ENCODE measurements around the gene GRAMD1A. TPM values are rescaled to one million over a fixed set of nuclear protein-coding genes. Genes with fewer than 3 reads are reported as not detected.

GRAMD1A gene
- total and polyA plus RNA-seq, 8 donors: 92.7 to 137 (median 116) TPM

DNA sequence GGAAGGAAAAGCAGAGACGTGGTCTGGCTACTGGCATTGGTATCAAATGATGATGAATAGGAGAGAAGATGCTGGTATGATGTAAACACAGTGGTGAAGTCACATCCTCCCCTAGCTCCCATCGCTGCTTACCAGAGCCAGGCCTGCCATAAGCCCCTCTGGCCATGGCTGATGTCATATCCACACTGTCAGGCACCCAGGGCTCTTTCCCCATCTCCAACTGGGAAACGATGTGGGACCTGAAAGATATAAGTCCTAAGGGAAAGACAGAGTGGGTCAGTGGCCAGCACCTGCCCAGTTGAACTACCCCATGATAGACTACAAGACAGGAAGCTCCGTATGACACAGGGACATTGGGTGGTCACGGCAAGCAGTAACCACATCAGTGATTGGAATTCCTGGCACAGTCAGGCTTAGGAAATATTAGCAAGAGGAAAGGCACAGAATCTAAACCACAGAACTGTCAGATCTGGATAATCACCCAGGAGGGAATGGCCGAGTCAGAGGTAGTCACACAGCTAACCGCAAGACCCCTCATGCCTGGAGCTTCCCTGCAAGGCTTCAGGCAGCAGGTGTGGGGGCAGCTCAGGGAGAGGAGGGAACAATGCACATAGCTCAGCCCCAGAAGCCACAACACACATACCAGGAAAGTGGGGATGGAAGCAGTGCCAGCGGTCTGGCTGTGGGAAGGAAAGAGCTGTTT is 39.9 kb upstream of the GRAMD1A start:
- TF ChIP-seq, protein P1, sequence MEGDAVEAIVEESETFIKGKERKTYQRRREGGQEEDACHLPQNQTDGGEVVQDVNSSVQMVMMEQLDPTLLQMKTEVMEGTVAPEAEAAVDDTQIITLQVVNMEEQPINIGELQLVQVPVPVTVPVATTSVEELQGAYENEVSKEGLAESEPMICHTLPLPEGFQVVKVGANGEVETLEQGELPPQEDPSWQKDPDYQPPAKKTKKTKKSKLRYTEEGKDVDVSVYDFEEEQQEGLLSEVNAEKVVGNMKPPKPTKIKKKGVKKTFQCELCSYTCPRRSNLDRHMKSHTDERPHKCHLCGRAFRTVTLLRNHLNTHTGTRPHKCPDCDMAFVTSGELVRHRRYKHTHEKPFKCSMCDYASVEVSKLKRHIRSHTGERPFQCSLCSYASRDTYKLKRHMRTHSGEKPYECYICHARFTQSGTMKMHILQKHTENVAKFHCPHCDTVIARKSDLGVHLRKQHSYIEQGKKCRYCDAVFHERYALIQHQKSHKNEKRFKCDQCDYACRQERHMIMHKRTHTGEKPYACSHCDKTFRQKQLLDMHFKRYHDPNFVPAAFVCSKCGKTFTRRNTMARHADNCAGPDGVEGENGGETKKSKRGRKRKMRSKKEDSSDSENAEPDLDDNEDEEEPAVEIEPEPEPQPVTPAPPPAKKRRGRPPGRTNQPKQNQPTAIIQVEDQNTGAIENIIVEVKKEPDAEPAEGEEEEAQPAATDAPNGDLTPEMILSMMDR (IDR thresholded peaks at IDR 0.05): no peak
- peaks cover 5 to 22% of the 10 kb centered on the region in 2 donors for H3K4me1 ChIP-seq
- intact Hi-C loops (cut with DNase I): no loop called here
- no peak overlapping the region for H3K4me3 ChIP-seq
- H3K9me3 ChIP-seq: peaks cover 8 to 63% of the 10 kb centered on the region in 2 donors
- ATAC-seq (no peak), DNase-seq (no peak)
- H3K27ac ChIP-seq: no peak overlapping the region
- no peaks in the 10 kb centered on the region for H3K27me3 ChIP-seq
- peaks cover 0 to 61% of the 10 kb centered on the region in 2 donors for H3K36me3 ChIP-seq

DNA sequence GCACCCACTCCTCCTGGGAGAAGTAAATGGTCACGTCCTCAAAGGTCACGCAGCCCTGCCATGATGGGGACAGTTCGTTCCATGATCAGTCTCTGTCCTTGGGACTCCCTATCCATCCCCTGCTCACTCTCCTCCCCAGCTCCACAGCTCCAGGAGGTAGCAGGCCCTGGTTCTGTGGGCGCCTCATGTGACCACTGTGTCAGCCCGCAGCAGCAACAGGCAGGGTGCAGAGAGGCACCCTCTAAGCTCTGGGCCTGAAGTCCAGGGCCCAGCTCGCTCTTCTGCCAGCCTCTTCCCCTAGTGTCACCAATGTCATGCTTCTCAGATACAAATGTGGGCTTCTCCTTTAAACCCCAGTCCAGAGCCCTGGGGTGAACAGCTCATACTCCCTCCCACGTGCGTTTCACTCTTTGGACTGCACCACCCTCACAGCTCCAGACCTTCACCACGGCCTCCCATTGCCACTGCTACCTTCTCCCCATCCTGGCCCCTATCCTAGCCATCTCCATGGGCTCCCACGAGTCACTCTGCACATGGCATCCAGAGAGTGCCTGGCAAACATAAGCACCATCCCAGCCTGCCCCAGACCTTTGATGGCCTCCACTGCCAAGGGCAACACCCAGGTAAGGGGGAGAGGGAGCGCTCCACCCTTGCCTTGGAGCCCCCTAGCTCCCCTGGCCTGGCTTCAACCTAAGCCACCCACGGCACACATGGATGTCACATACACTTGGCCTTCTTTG is 39.0 kb upstream of the GRAMD1A start:
- TF ChIP-seq, protein P1 (IDR thresholded peaks at IDR 0.05): no peak
- H3K27ac ChIP-seq: peak overlapping the region in 1 of 2 donors; percentile 66
- intact Hi-C loops (cut with DNase I): no loop called here
- no peak for DNase-seq
- H3K9me3 ChIP-seq: peaks cover 8 to 55% of the 10 kb centered on the region in 2 donors
- no peak for ATAC-seq
- peaks cover 0 to 52% of the 10 kb centered on the region in 2 donors for H3K36me3 ChIP-seq
- H3K27me3 ChIP-seq: no peaks in the 10 kb centered on the region
- H3K4me1 ChIP-seq: peaks cover 5 to 22% of the 10 kb centered on the region in 2 donors
- H3K4me3 ChIP-seq: no peak overlapping the region

DNA sequence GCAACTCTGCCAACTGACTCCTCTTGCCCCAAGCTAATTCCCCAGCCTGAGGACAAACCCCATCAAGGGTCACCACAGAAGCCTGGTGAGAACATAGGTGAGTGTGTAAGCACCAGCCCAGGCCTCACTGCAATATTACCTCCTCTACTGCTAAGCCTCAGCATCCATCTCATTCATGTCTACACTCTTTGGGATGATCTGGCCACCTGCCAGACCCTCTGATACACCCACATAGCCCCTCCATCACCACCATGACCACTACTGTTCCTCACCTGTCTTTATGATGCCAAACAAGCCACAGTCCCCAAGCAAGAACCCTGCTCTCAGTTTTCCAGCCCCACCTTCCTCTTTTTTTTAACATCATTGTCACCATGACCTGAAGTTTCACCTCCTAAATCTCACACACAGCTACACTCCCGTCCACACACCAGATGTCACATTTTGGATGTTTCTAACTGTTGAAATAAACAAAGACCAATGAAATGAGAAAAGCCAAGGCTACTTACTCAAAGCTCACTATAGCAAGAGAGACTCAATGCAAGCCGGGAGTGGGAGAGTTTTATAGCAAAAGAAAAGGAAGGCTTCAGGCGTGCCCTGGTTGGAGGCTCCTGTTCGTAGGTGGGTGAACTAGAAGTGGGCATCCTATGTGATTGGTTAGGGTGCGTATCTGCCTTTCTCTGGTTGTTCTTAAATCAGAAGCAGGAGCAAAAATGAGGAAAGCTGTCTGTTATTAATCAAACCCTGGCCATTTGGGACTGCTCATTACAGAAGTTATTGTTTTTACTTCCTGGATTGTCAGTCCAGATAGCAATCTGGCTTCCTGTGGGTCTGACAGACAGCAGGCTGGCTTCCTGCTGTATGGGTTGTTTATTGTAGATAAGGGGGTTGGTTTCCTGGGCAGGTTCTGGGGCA is 38.1 kb upstream of the GRAMD1A start:
- DNase-seq: peak in 1 of 4 donors; percentile 30
- H3K27me3 ChIP-seq: no peaks in the 10 kb centered on the region
- peaks cover 0 to 43% of the 10 kb centered on the region in 2 donors for H3K36me3 ChIP-seq
- TF ChIP-seq, protein P1 (IDR thresholded peaks at IDR 0.05): no peak
- peaks cover 5 to 22% of the 10 kb centered on the region in 2 donors for H3K4me1 ChIP-seq
- H3K27ac ChIP-seq: peak overlapping the region in 1 of 2 donors; percentile 84
- H3K4me3 ChIP-seq: peak overlapping the region in 1 of 2 donors; percentile 86
- peak; percentile 15 for ATAC-seq
- peaks cover 8 to 46% of the 10 kb centered on the region in 2 donors for H3K9me3 ChIP-seq
- intact Hi-C loops (cut with DNase I): no loop called here

DNA sequence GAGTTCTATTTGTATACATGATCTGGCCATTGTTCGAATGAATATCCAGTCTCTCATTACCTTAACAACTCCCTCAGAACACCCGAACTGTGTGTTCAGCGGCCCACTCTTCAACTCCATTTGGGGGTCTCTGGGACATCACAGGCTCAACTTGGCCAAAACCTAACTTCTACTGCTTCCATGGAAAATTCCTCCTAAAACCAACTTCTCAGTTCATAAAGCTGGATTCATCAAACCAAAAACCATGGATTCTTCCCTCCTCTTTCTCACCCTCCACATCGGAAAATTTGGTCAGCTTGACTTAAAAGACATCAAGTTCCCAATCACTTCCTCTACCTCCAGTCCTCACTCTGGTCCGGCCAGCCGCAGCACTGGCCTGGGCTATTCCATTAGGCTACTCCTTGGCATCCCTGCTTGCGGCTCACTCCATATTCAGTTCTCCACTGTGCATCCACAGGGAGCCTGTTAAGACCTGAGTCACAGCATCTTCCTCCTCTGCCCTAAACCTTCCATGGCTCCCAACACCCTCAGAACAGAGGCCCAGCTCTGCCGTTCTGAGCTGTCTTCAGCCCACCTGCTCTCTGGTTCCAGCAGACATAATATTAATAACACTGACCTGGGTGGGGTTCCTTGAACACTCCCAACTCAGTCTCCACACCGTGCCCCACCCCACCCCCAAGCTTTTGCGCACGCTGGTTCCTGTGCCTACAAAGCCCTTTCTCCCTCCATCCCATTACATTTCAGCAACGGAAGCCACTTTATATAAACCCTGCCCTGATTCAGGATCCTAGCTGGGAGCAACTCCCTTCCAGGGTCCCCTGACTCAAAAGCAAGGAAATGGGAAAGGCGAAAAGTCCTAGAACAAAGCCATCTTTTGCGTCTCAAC is 37.2 kb upstream of the GRAMD1A start:
- peak overlapping the region; percentile 51 to 84 for H3K27ac ChIP-seq
- peaks cover 5 to 22% of the 10 kb centered on the region in 2 donors for H3K4me1 ChIP-seq
- TF ChIP-seq, protein P1 (IDR thresholded peaks at IDR 0.05): no peak
- no peak for DNase-seq
- H3K27me3 ChIP-seq: no peaks in the 10 kb centered on the region
- peak overlapping the region; percentile 86 to 96 for H3K4me3 ChIP-seq
- peak; percentile 35 for ATAC-seq
- peaks cover 0 to 34% of the 10 kb centered on the region in 2 donors for H3K36me3 ChIP-seq
- peaks cover 8 to 41% of the 10 kb centered on the region in 2 donors for H3K9me3 ChIP-seq
- intact Hi-C loops (cut with DNase I): no loop called here
